ENCODE results near the gene FMNL2.

FMNL2 gene

GRCh38 chr2:152587187-152587947, 252.4 kb downstream of the FMNL2 start:
- DNase-seq (ENCODE audit: insufficient read length) (no peak), FAIRE-seq (no peak)
- TF ChIP-seq POLR2A (IDR thresholded peaks at IDR 0.05; ENCODE audit: low read depth, low read length) (no peak), TAF1 (IDR thresholded peaks at IDR 0.05; ENCODE audit: borderline replicate concordance, low read depth, low read length) (no peak), POLR2AphosphoS5 (IDR thresholded peaks at IDR 0.05; ENCODE audit: low read depth, low read length) (no peak)

- TF ChIP-seq POLR2A (IDR thresholded peaks at IDR 0.05; ENCODE audit: low read depth, low read length), result no peak
- no peak for TF ChIP-seq POLR2AphosphoS5 (IDR thresholded peaks at IDR 0.05; ENCODE audit: low read depth, low read length)
- no peak for TF ChIP-seq TAF1 (IDR thresholded peaks at IDR 0.05; ENCODE audit: borderline replicate concordance, low read depth, low read length)
- no peak for DNase-seq (ENCODE audit: insufficient read length)
- FAIRE-seq, result no peak
Measured at GRCh38 chr2:152588998-152589397, 254.0 kb downstream of the FMNL2 start.

- FAIRE-seq (peak; percentile 82), DNase-seq (ENCODE audit: insufficient read length) (no peak)
- TF ChIP-seq TAF1 (IDR thresholded peaks at IDR 0.05; ENCODE audit: borderline replicate concordance, low read depth, low read length), result no peak
Measured at GRCh38 chr2:152594022-152594766, 259.2 kb downstream of the FMNL2 start.

DNA sequence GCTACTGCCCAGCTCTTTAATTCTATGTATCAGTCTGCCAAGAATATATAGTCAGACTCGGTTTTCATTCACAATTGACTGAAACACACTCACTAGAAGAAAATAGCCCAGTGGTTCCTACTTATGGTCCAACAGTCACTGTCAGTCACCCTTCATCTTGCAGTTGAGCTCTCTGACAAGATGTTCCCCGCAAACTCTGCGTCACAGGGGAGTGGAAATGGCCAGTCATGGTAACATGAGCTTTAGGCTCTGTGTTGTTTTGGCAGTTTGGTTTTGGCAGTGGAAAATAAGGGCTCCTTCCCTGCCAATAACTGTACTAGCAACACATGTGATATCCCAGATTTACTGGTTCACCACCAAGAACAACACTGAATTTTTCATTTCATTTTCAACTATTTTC, 259.8 kb downstream of the FMNL2 start:
- FAIRE-seq (no peak), DNase-seq (ENCODE audit: insufficient read length) (no peak)
- TF ChIP-seq POLR2A (IDR thresholded peaks at IDR 0.05; ENCODE audit: low read depth, low read length) (no peak), TAF1 (IDR thresholded peaks at IDR 0.05; ENCODE audit: borderline replicate concordance, low read depth, low read length) (no peak), POLR2AphosphoS5 (IDR thresholded peaks at IDR 0.05; ENCODE audit: low read depth, low read length) (no peak)

GRCh38 chr2:152598975-152599759, 264.2 kb downstream of the FMNL2 start:
- FAIRE-seq, result no peak
- TF ChIP-seq TAF1 (IDR thresholded peaks at IDR 0.05; ENCODE audit: borderline replicate concordance, low read depth, low read length) (no peak), POLR2AphosphoS5 (IDR thresholded peaks at IDR 0.05; ENCODE audit: low read depth, low read length) (no peak), POLR2A (IDR thresholded peaks at IDR 0.05; ENCODE audit: low read depth, low read length) (no peak)
- DNase-seq (ENCODE audit: insufficient read length), result no peak

- DNase-seq (ENCODE audit: insufficient read length) (no peak), FAIRE-seq (no peak)
- no peak for TF ChIP-seq POLR2A (IDR thresholded peaks at IDR 0.05; ENCODE audit: low read depth, low read length)
- no peak for TF ChIP-seq TAF1 (IDR thresholded peaks at IDR 0.05; ENCODE audit: borderline replicate concordance, low read depth, low read length)
- TF ChIP-seq POLR2AphosphoS5 (IDR thresholded peaks at IDR 0.05; ENCODE audit: low read depth, low read length), result no peak
Measured at GRCh38 chr2:152600051-152600657, 265.2 kb downstream of the FMNL2 start.

- DNase-seq (ENCODE audit: insufficient read length) (no peak), FAIRE-seq (no peak)
- TF ChIP-seq POLR2A (IDR thresholded peaks at IDR 0.05; ENCODE audit: low read depth, low read length) (no peak), TAF1 (IDR thresholded peaks at IDR 0.05; ENCODE audit: borderline replicate concordance, low read depth, low read length) (no peak), POLR2AphosphoS5 (IDR thresholded peaks at IDR 0.05; ENCODE audit: low read depth, low read length) (no peak)
Measured at GRCh38 chr2:152600697-152601096, 265.7 kb downstream of the FMNL2 start.

DNA sequence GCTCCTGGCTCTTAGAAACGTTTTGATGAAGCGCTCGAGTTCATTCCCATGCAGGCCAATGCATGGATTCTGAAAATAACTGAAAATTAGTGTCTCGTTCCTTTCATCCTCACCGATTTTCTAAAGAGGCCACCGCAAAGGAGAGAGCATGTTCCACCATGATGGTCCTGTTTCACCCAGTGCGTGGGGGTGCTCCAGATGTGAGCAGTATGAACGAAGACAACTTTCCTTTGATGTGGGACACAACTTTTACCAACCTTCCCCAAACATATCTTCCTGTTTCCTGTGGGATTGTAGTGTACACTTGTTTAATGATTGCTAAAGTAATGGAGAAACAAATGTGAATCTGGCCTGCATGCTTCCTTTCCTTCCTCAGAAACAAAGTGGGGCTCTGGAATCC, 267.8 kb downstream of the FMNL2 start:
- FAIRE-seq (no peak), DNase-seq (ENCODE audit: insufficient read length) (no peak)
- TF ChIP-seq POLR2AphosphoS5 (IDR thresholded peaks at IDR 0.05; ENCODE audit: low read depth, low read length), result no peak
- TF ChIP-seq TAF1 (IDR thresholded peaks at IDR 0.05; ENCODE audit: borderline replicate concordance, low read depth, low read length), result no peak
- no peak for TF ChIP-seq POLR2A (IDR thresholded peaks at IDR 0.05; ENCODE audit: low read depth, low read length)

DNA sequence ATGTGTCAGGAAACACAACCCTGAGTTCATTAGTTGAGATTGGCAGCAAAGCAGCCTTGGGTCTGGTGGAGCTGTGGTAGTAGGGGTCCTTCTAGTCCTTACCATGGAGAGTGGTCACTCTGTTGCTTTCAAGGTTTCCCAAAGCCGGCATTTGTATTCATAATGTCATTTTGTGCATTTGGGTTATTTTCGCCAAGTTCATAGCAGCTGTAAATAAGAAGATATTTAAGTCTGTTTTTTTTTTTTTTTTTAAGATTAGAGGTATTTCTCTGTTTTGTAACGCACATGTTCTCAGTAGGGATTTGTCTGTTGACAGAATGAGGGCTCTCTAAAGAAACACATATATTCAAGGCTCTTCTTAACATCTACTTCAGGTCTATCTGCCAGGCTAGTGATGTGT, 268.2 kb downstream of the FMNL2 start:
- FAIRE-seq (no peak), DNase-seq (ENCODE audit: insufficient read length) (no peak)
- TF ChIP-seq POLR2AphosphoS5 (IDR thresholded peaks at IDR 0.05; ENCODE audit: low read depth, low read length) (no peak), TAF1 (IDR thresholded peaks at IDR 0.05; ENCODE audit: borderline replicate concordance, low read depth, low read length) (no peak), POLR2A (IDR thresholded peaks at IDR 0.05; ENCODE audit: low read depth, low read length) (no peak)

DNA sequence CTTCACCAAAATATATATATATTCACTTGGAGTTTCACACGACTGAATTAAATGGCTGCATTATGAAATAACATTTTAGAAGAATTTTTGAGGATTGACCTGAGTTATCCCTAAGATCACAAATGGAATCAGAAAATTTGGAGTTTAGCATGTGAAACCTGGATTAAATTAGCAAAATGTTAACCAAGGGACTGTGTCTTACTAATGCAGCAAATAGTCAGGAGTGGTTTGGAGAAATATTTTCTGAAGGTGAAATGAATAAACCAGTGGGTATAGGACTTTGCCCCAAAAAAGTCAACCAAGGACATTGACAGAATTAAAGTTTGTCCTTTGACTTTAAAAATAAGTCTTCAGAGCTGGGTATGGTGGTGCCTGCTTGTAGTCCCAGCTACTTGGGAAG, 271.1 kb downstream of the FMNL2 start:
- DNase-seq (ENCODE audit: insufficient read length), result no peak
- no peak for FAIRE-seq
- TF ChIP-seq TAF1 (IDR thresholded peaks at IDR 0.05; ENCODE audit: borderline replicate concordance, low read depth, low read length) (no peak), POLR2A (IDR thresholded peaks at IDR 0.05; ENCODE audit: low read depth, low read length) (no peak), POLR2AphosphoS5 (IDR thresholded peaks at IDR 0.05; ENCODE audit: low read depth, low read length) (no peak)

DNA sequence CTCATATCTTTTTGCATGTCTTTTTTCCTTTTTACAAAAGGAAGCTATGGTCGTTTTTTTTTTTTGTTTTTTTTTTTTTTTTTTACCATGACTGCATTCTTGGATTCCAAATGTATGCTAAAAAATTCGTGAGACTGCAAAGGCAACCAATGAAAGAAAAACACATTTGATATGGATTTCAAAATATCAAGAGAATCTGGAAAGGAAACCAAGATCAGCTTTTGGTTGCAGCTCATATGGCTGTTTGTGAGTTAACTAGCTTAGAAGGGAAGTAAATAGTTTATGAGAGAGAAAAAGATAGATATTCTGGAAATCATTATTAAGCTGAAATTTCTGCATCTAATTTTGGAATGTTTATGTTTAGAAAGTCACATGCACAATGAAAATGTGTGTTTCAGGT, 272.0 kb downstream of the FMNL2 start:
- no peak for TF ChIP-seq POLR2AphosphoS5 (IDR thresholded peaks at IDR 0.05; ENCODE audit: low read depth, low read length)
- FAIRE-seq, result no peak
- no peak for DNase-seq (ENCODE audit: insufficient read length)
